SKM-1 treated with dmso at 0.1 percent for 144 hours (cell line): Measurements from ENCODE around the gene ACVR1.

Experiments
- DNase-seq: peaks from one replicate; lab custom pipeline; 2025; ENCODE audit not compliant: unreplicated experiment; lab: John Stamatoyannopoulos, UW

The ACVR1 gene

DNA sequence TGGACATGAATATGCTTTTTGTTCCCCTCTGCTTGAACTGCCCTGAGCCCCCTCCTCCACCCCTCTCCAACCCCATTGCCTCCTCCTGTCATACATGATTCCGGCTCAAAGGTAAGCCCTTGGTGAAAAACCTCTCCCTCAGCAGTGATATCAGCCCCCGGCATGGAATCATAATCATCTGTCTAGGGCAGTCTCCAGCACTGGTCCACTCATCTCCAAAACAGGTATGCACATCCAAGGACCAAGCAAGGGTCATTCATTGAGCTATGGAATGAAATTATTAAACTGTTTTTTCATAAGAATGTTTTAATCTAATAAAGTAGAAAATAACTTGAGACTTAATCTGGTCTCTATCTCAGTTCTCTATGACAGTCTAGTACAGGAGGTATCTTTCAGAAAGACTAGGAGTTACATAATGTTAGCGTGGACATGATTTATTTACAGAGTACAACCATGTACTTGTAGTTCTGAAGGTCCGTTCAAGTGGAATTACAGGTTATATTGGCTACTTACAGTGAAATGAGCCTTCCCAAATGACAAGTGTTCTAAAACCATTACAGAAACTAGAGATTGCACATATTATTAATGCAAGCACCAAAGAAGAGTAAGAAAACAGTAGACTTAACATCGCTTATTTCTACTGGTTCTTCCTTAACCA lies 75.2 kb downstream of the ACVR1 start:
- DNase-seq: no peak

DNA sequence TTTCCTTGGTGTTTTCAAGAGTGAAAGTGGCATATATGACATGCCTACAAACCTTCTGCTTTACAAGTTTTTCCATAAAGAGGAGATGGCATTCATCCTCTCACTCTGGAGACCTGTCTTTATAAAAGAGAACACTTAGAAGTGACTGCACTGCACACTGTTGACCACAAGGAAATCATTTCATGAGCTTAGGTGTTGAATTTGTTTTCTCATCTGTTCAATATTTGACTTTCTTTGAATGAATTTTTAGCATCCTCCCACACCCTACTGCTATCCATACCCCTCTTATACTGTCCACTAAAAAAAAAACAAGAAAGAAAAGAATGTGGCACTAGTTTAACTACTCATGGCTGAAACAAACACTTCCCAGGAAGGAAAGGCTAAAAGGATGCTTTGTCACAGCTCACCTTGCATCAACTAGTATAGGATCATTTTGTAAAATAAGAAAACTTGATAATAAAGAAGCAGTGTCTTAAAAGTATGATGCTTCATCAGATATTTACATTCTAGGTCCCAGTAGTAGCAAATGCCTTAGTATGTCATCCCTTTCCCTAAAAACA lies 83.0 kb downstream of the ACVR1 start:
- DNase-seq: no peak

DNA sequence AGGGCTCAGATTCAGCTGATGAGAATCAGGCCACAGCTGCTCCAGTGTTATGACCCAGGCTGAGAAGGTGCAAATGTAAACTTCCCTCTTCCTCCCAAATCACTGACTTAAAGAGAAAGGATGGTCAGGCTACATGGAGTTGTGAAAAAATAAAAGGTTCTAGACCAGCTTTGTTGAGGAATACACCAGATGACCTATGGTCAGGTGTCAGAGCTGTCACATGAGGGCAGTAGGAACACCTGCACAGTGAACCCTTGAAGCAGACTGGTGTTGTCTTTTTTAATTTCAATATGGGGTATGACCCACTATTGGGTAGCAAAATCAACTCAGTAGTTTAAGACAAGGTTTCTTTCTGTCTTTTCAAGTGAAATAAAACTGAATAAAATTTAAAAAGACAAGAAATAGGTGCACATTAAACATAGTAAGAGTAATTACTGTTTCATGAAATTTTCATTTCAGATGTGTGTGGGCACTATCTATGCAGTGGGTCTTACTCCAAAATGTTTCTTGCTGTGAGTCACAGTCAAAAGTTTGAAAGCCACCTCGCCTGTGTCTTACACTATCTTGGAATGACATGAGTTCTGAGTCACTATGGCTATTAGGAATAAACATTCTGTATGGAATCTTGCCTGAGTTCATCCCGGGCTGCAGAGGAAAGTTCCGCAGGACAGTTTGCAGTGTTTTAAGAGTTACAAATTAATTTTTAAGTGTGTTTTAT lies 83.6 kb downstream of the ACVR1 start:
- DNase-seq: no peak

DNA sequence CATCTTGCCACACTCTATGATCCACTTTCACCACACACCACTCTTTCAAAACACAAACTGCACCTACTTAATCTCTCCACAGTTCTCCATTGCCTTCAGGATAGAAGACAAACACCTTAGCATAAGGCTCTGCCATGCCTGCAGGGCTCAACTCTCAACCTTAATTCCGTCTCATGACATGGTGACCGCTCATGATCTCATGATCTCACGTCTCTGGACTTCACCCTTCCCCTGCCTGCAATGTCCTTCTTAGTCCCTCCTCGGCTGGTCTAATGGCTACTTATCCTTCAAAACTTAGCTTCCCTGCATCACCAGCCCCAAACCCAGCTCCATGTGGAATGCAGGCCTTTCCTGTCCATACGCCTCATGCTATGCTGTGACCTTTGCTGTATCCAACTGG lies 85.3 kb downstream of the ACVR1 start:
- DNase-seq: no peak

DNA sequence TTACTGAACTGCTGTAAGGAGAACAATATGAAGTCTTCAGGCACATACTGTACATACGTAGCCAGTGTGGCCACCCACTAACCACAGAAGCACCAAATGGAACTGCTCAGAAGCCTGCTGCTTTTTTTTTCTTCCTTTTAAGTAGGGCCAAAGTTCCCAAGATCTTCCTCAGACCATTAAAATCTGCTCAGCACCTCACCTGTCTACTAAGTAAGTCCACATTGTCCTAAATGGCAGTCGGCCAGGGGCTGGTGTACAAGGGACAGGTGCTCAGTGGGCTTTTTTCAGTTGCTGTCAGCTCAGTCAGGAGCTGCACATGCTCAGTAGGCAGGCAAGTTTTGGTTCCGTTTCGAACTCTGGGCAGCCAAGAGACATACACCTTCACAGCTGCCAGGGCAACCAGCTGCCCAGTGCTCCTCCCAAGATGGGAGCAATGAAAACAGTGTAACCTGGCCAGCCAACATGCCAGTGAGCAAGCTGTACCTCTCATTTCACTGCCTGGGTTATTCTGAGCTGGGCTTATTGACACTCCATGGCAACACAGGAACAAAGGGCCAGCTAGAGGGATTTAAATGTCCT lies 86.1 kb downstream of the ACVR1 start:
- no peak for DNase-seq

DNA sequence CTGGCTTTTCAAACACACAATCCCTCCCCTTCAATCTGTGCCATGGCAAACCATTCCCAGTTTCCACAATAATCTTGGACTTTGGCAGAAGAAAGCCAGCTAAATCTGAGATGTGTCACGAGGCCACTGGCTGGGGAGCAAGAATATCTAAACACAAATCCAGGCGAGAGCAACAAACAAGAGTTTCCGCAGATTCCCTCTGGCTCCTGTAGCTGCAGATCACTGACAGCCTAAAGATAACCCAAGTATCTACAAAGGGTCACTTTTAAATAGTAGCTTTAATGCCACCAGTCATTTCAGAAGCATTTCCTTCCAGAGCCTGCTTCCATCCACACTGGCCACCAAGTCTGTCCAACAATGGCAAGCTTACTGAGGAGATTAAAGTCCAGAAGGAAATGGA lies 86.9 kb downstream of the ACVR1 start:
- no peak for DNase-seq

DNA sequence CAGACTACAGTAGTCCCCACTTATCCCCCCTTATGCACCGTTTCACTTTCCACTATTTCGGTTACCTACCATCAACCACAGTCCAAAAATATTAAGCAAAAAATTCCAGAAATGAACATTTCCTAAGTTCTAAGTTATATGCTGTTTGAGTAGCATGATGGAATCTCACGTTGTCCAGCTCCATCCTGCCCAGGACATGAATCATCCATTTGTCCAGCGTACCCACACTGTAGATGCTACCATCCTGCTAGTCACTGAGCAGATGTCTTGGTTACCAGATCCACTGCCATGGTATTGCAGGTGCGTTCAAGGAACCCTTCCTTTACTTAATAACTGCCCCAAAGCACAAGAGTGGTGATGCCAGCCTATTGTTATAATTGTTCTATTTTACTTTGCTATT lies 87.9 kb downstream of the ACVR1 start:
- no peak for DNase-seq

DNA sequence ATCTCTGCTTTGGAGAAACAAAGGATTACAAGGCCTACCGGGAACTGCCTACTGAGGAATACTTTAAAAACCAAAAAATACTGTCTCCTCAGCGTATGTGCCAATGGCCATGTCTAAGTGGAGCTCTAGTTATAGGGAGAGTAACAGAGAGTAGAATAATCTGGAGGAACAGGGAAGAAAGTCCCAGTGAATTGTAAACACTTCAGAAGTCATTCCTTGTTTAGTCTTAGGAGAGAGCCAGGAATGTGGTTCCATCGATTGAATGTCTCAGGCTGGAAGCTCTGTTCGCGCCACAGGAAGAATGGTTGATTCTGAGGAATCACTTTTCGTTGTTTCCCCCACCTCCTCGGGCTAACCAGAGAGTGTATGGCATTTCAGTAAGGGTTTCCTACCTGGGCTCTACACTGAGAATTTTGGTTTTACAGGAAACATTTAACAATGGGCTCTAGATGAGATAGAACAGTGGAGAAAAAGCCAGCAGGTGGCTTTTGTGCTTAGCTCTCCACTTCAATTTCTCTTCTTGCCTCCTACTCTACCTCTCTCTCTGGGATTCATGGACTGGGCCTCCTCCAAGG lies 88.7 kb downstream of the ACVR1 start:
- DNase-seq: no peak

DNA sequence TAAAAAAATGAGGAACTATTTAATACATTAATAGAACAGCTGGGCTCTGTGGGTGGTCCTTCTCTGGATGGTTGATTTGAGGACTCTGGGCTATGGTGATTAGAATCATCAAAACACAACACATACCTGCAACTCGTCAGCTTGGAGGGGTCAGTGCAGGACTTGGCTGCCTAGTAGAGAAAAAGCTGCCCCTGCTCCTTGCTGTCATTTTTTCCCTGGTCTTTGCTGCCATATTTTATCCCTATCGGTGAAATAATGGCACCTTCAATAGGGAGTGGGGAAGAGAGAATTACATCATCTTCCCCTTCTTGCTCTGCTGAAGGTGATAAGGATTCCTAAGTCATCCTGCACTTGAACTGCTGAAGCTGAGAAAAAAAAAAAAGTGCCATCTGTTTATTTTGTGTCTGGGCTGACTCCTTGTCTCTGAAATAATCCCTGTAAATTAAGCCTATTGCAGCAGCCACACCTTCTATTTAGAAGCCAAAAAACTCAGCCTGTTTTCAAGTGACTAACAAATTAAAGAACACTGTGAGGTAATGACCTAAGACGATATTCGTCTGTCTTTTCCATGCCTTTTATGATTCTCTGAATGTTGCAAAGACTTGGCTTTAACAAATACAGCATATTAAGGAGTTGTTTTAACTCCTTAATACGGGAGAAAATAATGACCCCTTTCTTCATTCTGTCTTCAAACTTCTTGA lies 89.3 kb downstream of the ACVR1 start:
- no peak for DNase-seq

DNA sequence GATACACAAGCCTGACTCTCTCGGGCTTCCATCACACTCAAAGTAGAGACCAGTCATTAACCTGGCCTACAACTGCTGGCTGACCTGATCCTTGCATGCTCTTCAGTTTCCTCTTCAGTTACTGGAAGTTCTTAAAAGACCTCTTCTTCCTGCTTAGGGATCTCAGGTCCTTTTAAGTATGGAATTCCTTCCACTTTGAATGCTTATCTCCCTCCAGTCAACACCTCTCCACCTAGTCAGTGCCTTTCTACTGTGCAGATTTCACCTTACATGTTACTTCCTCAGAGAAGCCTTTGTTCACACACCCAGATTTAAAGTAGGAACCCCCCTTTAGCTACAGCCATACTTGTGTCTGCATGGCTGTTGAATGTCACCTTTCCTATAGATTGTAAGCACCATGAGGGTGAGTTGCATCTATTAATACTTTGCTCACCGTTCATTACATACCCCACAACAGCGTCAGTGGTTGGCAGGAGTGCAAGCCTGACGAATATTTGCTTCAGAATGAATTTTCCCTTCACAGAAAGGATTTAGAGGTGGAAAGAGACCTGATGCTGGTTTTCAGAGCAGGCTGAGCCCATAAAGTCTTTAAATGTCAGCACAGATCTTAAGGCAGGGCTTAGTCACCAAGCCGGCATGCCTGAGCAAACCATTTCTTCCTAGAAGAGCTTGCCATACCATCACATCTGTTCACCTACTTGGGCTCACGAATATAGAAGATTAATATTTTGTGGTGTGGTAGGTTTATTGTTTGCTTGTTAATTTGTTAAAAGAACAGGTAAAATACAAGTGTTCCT lies 90.1 kb downstream of the ACVR1 start:
- no peak for DNase-seq

DNA sequence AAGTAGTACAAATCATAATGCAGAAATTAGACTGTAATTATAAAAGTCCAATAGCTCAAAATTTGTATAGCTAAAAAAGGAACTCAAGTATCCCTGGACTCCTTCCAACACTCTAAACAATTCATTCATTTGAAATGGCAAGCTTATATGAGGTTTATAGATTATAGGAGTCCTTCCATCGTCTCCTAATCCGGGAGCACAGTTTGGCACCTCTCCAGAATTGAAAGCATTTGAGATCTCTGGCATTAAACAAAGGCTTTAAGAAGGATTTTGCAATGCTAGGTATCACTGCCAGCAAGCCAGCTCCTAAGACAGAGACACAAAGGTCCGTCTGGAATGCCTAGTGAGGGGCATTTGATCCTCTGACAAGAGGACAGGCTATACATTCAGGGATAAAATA lies 90.9 kb downstream of the ACVR1 start:
- no peak for DNase-seq

DNA sequence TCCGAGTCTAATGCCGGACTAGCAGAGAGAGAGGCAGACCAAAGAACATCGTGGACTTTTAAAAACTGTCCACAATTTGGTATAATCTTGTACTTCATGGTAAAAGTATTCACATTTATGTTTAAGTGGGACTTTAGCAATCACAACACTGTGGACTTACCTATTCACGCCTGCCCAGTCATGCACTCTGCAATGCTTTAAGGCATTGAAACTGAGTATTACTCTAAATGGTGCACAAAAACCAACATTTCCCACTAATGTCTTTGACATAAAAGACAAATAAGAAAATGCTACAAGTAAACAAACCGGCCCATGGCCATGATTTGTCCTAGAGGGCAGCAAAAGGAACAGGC lies 91.3 kb downstream of the ACVR1 start:
- no peak for DNase-seq

DNA sequence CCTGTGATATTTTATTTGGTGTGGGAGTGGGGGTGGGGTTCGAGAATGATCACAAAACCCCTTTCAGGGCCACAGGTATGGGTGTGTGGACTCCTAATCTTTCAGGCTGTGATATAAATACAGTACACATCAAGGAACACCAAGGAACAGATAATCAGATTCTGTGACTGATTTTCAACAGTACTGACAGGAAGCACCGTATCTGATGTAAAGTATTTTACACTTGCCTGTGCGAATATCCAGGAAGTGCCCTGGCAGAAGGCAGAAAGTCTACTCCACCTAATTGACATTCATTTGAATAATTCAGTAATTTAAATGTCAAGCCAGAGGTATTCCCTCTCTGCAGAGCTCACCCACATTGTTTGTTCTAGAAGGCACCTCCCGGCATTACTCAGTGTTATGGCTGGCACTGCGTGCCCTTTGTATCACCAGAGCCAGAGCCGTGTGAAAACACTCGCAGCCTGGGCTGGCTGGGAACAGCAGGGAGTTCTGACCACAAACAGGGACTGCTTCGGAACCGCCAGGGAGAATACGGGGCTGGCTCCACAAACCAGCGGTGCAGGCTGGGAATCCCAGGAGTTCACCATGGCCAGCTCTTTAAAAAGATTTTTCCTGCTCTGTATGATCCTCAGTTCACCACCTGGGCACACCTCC lies 91.8 kb downstream of the ACVR1 start:
- DNase-seq: no peak

DNA sequence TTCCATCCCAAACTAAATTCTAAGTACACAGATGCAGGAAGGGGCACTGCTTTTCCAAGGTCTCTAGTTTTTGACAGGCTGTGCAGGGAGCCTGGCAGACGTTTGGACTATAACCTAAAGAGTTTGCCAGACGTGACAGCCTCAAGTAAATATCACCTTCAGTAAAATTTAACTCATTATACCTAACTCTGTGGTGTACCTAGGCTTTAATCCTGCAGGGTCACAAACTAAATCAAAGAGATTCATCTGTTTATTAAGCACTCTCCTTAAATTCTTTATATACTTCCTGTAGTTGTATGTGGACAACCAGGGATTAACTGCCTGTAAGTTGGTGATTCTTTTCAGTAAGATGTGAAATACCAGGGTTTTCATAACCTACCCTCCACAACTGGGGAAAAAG lies 92.9 kb downstream of the ACVR1 start:
- no peak for DNase-seq

DNA sequence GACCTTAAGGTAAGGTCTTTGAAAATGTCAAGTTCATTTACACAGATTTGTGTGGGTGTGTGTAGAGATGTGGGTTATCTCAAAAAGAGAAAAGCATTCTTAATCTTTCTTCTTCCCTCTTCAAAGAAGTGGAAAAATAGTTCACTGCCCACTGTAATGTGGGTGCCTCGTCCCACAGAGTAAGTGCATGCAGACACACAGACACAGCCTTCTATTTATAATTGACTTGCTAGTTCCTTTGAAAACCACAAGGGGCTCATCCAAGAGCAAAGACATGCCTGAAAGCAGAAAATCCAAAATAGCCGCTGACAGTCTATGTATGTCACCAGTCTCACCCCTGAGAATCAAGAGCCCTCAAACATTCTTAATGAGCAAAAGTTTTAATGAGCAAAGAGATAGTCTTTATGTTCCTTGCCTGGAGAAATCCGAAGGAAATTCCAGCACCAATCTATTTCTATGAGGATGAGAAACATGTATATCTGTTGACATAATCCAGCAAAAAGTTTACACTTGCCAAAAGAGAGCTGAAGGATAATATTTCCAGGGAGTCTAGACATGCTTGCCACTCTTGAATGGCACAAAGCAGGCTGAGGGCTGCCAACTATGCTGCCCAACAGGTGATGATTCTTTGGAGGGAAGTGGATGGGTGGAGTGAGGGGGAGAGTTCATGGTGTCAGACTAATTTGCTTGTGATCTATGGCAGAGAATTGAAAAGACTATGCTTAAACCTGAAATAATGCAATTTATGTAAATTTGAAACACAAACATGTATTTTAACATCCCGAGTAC lies 93.9 kb downstream of the ACVR1 start:
- no peak for DNase-seq

DNA sequence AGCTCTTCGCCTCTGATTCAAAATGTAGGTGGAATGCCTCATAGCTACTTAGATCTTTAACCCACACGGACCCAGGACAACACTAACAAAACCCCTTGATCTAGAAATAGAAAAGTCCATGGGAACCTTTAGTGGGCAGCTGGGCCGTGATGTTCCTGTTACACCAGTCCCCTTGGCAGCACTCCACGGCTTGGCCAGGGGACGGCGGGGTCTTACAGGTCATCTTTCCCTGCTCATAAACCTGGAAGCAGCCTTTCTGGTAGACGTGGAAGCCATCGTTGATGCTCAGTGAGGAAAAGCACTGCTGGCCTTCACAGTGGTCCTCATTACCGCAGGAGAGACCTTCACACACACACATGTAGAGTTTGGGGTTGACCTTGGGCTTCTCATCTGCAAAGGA lies 95.9 kb downstream of the ACVR1 start:
- no peak for DNase-seq

DNA sequence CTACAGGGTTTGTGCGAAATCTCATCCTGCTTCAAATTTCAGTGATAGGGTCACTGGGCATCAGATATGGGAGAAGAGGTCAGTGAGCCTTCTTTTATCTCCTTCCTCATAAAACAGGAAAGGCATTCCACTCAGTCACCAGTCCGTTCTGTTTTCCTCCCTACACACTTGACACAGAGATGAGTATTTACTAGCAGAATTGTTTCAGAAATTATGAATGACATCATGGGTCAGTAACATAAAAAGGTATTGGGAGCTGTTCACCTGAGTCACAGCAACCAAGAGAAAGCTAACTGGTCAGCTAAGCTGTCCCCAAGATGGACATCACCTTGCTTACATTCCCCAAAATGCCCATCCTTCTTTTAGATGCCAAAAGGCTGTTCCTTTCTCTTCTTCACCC lies 96.3 kb downstream of the ACVR1 start:
- DNase-seq: no peak

DNA sequence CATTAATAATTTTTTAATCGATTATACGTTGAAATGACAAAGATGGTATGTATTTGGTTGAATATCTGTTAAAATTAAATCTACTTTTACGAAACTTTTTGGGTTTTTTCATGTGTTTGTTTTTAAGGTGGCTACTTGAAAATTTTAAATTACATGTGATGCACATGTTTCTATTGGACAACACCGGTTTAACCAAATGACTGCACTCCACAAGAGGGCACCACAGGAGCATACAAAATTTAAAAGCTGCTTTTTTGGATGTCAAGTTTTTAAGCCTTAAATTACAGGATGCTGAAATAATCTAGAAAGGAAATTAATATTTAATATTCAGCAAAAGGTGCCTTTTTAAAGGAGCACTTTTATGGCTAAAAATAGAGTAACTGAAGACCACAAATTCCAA lies 98.7 kb downstream of the ACVR1 start:
- DNase-seq: peak; percentile 13

DNA sequence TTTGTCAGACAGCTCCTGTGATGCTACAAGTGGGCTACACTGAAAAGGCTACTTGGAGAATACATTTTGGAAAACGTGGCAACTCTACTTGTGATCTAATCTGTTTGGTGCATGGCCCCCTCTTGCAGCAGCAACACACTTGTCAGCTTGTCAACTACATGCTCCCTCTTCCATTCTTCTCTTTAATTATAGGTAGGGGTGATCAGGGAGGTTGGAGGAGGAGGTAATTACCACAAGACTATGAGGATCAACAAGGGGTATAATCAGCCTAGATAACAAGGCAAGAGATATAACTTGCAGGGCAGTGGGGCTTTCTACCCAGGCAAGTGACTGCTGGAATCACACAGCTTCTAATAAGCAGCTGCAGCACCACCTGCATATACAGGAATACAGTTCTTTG lies 104.9 kb downstream of the ACVR1 start:
- DNase-seq: no peak
